HG03439 (cell line): ENCODE measurements around the gene C6orf132.

Source experiments
- ATAC-seq: cut with Tn5 transposase; IDR thresholded peaks from one replicate; pipeline ENCODE4 v1.9.1; 2021; ENCODE audit warnings: mild to moderate bottlenecking, moderate library complexity; ENCODE audit not compliant: unreplicated experiment

Gene C6orf132

DNA sequence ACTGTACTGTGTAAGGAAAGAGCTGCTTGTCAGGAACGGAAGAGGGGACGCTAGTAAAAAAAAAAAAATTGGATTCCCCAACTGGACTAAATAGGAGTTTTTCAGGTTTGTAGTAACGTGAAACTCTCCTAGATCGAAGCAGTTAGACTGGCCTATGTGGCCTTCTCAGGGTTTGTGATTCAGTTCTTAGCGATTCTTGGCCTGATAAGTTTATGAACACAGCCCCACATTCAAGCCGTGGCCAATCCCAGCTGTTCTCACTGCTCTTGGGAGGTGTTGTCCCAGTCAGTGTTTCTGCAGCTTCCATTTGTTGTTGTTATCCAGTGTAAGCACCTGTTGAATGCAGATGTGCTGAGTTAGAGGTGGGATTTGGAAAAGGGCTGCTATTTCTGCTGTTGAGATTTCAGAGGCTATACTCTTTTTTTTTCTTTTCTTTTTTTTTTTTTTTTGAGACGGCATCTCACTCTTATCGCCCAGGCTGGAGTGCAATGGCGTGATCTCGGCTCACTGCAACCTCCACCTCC lies 62.4 kb downstream of the C6orf132 start:
- no peak for ATAC-seq

DNA sequence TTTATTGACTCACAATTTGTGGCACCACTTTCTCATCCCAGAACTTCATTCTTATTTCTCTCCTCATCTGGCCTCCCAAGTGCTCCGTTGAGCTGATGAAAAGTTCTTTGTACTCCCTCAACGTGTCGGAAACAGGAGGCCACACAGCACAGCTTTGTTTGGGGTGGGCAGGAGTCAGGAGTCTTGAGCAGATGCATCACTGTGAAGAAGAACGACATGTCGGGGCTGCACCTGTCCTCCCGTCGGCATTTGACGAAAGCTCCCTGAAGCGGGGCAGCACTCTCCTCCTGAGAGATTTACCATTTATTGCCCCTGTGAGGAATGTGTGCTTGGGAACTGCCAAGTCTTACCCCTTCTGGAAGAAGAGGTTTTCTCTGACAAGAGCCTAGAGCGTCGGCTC lies 64.0 kb downstream of the C6orf132 start:
- no peak for ATAC-seq

DNA sequence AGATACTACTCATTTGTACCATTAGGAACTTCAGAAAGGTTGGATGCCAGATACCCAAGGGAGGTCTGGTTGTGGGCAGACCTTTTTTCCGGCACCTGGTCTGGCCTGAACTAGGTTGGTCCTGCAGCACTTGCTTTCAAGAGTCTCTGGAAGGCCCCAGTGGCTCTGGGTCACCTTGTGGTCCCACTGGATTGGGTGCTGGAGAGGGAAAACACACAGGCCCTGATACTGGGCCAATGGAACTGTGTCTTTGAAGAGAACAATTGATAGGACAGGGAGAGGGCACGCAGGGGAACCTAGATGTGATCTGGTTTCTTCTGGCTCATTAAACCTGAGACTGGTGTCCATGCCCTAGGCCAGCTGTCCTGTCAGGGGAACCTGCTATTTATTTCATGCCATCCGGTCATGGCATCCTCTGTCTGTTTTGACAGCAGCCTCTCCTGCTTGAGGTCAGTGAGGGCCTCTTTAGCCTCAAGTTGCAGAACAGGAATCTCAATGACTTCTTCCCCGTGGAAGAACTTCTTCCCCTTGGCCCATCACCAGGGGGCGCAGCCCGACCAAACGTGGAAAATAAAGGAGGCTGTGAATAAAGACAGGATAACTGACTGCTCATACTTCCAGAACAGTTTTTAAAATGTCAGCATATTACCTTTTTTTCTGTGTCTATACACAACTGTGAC lies 67.1 kb downstream of the C6orf132 start:
- no peak for ATAC-seq

DNA sequence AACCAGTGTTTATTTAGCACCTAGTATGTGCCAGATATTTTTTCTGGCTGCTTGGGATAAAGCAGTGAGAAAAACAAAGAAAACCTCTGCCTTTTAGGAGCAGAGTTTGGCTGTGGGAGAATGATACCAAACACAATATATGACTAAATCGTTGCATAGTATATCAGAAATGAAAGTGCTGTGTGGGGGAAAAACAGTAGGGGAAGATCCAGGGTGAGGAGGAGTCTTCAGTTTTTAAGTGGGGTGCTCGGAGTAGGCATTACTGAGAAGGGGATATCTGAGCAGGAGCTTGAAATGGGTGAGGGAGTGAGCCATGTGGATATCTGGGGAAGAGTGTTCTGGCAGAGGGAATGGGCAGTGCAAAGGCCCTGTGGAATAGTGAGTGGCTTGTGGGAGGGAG lies 69.1 kb downstream of the C6orf132 start:
- ATAC-seq, result no peak

DNA sequence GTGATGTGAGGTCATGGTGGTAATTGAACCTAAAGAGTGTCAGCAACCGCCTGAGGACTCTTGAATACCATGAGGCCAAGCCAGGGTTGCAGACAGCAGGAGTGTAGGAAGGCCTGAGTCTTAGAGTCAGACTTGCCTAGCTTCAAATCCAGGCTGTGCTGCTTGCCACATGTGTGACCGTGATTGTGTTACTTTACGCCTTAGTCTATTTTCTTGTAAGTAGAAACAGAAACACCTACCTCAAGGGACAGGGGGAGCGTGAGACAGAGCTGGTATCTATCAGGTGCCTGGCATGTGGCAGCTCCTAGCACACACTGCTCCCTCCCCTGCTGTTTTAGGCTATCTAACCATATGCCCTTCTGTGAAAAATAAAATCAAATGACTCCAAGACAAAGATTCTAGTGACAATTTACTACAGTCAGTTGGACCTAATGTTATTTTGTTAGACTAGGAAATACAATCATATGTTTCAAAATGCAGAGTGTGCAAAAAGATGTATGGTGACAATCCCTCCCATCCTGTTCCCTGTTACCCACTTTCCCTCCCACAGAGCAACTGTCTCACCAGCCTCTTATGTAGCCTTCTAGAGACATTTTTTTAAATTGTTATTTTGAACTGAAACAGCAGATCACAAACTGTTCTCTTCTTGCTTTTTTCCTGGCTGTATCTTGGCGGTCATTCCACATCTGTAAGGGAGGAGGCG lies 70.4 kb downstream of the C6orf132 start:
- no peak for ATAC-seq

DNA sequence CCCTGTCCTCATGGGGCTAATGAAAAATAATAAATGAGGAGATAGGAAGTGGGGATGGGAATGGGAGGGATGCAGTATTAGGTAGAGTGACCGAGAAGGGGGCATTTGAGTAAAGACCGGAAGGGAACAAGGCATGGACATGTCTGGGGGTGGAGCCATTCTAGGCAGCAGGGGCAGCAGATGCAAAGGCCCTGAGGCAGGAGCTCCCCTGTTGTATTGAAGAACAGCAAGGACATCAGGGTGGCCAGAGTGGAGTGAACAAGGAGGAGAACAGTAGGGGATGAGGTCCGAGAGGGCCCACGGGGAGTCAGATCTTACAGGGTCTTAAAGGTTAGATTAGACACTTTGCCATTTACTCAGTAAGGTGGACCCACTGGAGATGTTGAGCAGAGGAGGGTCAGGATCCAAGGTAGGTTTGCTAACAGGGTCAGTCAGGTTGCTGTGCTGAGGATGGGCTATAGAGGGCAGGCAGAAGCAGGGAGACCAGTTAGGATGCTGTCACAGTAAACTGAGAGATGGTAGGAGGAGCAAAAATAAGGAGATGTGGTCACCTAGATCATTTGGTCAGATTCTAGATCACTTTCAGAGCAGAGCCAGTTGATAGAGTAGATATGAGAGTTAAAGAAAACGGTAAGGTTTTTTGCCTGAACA lies 73.4 kb downstream of the C6orf132 start:
- no peak for ATAC-seq

DNA sequence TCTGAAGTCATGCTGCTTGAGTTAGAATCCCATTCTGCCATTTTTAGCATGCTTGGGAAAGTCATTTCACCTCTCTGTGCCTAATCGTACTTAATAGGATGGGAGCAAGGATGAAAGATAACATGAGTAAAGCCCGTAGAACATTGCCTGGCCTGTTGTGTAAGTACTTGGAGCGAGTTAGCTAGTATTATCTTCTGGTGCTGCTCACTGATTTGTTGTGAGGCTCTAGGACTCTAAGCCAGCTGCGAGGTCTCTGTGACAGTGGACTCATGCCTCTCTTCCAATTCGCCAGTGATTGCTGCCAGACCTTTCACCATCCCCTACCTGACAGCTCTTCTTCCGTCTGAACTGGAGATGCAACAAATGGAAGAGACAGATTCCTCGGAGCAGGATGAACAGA lies 74.2 kb downstream of the C6orf132 start:
- ATAC-seq, result no peak

DNA sequence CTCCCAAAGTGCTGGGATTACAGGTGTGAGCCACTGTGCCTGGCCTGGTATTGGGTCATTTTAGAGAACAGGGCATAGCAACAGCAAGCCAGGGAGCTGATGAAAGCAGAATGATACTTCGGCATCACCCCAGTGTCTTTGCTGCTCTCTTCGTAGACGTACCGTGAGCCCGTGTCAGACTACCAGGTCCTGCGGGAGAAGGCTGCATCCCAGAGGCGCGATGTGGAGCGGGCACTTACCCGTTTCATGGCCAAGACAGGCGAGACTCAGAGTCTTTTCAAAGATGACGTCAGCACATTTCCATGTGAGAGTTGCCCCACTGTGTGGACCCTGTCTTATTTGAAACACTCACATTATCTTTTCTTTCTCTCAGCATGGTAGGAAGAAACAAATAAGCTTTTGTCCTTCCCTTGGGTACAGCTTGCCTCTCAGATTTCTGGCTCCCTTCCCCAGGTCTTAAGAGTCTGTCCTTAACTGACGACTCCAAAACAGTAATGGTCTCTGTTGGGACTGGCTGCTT lies 76.2 kb downstream of the C6orf132 start:
- ATAC-seq, result no peak

DNA sequence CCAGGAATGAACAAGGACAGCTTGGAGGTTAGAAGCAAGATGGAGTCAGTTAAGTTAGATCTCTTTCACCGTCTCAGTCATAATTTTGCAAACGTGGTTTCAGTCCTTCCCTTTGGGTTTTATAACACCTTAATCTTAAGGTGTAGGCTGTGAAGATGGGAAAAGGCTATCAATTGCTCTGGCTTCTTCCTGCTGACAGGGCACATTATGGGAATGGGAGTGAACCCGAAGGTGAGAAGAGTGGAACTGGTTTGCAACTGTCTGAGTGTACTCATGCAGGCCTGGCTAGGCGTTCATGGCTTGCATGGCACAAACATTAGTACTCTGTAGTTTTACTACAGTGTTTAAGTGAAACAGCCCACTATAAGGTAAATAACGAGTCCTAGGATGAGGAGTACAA lies 82.7 kb downstream of the C6orf132 start:
- ATAC-seq, result no peak

DNA sequence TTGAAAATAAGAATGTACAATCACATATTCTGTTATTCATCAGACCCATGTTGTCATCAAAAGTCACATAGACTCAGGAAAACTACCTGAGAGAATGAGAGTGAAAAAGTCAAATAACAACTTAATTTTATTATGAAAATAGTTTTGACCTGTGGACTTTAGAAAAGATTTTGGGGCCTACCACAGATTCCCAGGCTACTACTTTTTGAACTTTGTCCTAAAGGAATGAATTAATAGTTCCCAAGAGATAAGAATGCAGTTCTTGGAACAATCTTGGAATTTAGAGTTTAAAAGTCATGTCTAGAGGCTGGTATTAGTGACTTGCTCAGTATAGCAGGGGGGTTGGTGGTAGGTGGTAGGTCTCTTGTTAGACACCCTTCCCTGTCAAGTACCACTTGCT lies 88.8 kb downstream of the C6orf132 start:
- no peak for ATAC-seq

DNA sequence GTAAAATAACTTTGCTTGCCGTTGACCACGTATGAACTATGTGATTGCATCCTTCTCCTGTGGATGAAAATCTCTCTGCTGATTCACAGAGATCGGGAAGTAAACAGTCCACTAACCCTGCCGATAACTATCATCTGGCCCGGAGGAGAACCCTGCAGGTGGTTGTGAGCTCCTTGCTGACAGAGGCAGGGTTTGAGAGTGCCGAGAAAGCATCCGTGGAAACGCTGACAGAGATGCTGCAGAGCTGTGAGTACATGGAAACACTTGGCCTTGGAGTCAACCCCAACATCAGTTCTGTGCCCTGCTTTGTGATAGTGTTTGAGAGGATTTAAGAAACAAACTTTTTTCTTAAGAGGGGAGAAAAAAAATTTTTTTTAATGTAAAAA lies 91.2 kb downstream of the C6orf132 start:
- ATAC-seq, result no peak
